ENCODE results near the gene ALDH1L2. TPM values are rescaled to one million over a fixed set of nuclear protein-coding genes. Genes with fewer than 3 reads are reported as not detected.
"Not testable (repeated sequence)": the region's sequence is repeated elsewhere in the genome, so short reads cannot be mapped to it uniquely, and the experiment has no call there.

ALDH1L2 gene
- total RNA-seq, 4 donors from 2014 or later: 0.95 to 4.0 (median 1.7) TPM

DNA sequence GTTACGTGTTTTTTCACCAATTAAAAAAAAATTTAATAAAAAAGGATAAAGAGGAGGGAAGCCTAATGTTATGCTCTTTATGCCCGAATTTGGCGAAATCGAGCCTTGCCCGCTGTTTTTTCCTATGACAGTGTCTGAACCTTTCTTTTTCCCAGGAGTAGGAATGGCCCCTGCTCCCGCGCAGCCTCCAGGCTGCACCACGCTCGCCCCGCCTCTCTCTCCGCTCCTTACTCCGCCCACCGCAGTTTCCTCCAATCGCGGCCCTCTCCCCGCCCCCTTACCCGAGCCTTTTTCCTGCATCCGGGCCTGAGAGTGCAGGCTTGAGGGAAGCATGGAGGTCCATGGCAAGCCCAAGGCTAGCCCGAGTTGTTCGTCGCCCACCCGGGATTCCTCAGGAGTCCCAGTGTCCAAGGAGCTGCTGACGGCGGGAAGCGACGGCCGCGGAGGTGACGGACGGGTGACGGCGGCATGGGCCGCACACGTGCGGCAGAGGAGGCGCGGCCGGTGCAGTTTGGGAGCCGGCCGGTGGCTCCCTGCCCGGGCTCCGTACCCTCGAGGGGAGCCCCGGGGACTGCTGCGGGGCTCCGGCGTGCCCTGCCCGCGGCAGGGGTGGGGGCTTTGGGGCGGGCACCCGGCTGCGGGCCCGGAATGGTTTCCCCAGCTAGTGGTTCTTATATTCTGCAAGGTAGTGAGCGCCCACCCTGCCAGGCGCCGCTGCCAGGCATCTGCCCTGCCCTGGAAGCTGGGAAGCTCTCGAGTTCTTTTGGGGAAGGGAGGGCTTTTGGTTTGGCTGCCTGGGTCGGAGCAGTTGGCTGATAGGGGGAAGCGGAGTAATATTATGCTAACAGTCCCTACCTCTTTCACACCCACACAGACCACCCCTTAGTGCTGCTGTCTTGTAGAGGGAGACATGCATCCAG is 98.0 kb downstream of the ALDH1L2 start, which contains the start of gene NOPCHAP1:
TSS of gene NOPCHAP1 (plus strand) at position 295 of the 920 bp plus-strand sequence. CDS start at position 332, 37 bp downstream.
- Histone ChIP-seq H3K36me3 (no peaks in the 10 kb centered on the region), H3K27me3 (no peaks in the 10 kb centered on the region), H3K27ac (peak within 1 kb of the TSS; percentile 67 to 85 (median 81)), H3K9me3 (no peaks in the 10 kb centered on the region), H3K4me3 (peak within 1 kb of the TSS; percentile 74 to 97 (median 86)), H3K4me1 (peaks cover 11 to 16% of the 10 kb centered on the region in 2 donors)
- TF ChIP-seq, protein P1, sequence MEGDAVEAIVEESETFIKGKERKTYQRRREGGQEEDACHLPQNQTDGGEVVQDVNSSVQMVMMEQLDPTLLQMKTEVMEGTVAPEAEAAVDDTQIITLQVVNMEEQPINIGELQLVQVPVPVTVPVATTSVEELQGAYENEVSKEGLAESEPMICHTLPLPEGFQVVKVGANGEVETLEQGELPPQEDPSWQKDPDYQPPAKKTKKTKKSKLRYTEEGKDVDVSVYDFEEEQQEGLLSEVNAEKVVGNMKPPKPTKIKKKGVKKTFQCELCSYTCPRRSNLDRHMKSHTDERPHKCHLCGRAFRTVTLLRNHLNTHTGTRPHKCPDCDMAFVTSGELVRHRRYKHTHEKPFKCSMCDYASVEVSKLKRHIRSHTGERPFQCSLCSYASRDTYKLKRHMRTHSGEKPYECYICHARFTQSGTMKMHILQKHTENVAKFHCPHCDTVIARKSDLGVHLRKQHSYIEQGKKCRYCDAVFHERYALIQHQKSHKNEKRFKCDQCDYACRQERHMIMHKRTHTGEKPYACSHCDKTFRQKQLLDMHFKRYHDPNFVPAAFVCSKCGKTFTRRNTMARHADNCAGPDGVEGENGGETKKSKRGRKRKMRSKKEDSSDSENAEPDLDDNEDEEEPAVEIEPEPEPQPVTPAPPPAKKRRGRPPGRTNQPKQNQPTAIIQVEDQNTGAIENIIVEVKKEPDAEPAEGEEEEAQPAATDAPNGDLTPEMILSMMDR (IDR thresholded peaks at IDR 0.05 in 4 of 5, conservative IDR thresholded peaks at IDR 0.05 in 1 of 5): no peak
- peak in 1 of 2 donors; percentile 31 for TF ChIP-seq POLR2A (IDR thresholded peaks at IDR 0.05)
- intact Hi-C loops (cut with DNase I; ENCODE audit: low total_unique reads): loop anchor here (1.0 to 5.0 kb wide), 2 partner anchors 28 to 251 kb away; partner anchors contain the start of genes APPL2 and SLC41A2
- ATAC-seq (peak; percentile 99 to 100), DNase-seq (peak; percentile 80 to 87)
- in situ Hi-C loops (cut with MboI; ENCODE audit: low sequenced_read_pairs in 4 of 4): no loop called here

GRCh38 chr12:104985206-104985605 is 99.1 kb downstream of the ALDH1L2 start:
- intact Hi-C loops (cut with DNase I; ENCODE audit: low total_unique reads): loop anchor here (5.0 kb wide), 1 partner anchor 252 kb away; the partner anchor contains the start of gene APPL2
- TF ChIP-seq, protein P1 (IDR thresholded peaks at IDR 0.05 in 4 of 5, conservative IDR thresholded peaks at IDR 0.05 in 1 of 5): no peak
- TF ChIP-seq POLR2A (IDR thresholded peaks at IDR 0.05): no peak
- Histone ChIP-seq H3K9me3 (no peaks in the 10 kb centered on the region), H3K27ac (no peak overlapping the region), H3K4me3 (peak overlapping the region in 3 of 4 donors; percentile 74 to 97 (median 87)), H3K27me3 (no peaks in the 10 kb centered on the region), H3K4me1 (peaks cover 11 to 16% of the 10 kb centered on the region in 2 donors), H3K36me3 (no peaks in the 10 kb centered on the region)
- ATAC-seq: no peak
- DNase-seq: no peak
- in situ Hi-C loops (cut with MboI; ENCODE audit: low sequenced_read_pairs in 4 of 4): no loop called here

- H3K36me3 ChIP-seq; H3K27ac ChIP-seq; in situ Hi-C loops (cut with MboI; ENCODE audit: low sequenced_read_pairs in 4 of 4); intact Hi-C loops (cut with DNase I; ENCODE audit: low total_unique reads); ATAC-seq; H3K27me3 ChIP-seq; H3K4me3 ChIP-seq; H3K9me3 ChIP-seq; H3K4me1 ChIP-seq; DNase-seq: not testable (repeated sequence)
Observed at GRCh38 chr12:104977688-104978087, 106.6 kb downstream of the ALDH1L2 start.

- H3K27ac ChIP-seq: no peak overlapping the region
- in situ Hi-C loops (cut with MboI; ENCODE audit: low sequenced_read_pairs in 4 of 4) (no loop called here), intact Hi-C loops (cut with DNase I; ENCODE audit: low total_unique reads) (no loop called here)
- ATAC-seq: no peak
- TF ChIP-seq, protein P1 (IDR thresholded peaks at IDR 0.05 in 4 of 5, conservative IDR thresholded peaks at IDR 0.05 in 1 of 5): no peak
- TF ChIP-seq POLR2A (IDR thresholded peaks at IDR 0.05): no peak
- H3K4me1 ChIP-seq: no peaks in the 10 kb centered on the region
- DNase-seq: no peak
- no peaks in the 10 kb centered on the region for H3K36me3 ChIP-seq
- no peaks in the 10 kb centered on the region for H3K9me3 ChIP-seq
- no peaks in the 10 kb centered on the region for H3K27me3 ChIP-seq
- H3K4me3 ChIP-seq: no peak overlapping the region
Observed at GRCh38 chr12:104976703-104977102, 107.6 kb downstream of the ALDH1L2 start.

All from gastrocnemius medialis (tissue), 4 donors.